DMS153 treated with DMSO at 0.1 percent for 48 hours (cell line): ENCODE data around the gene NPHP4.
"Not testable (repeated sequence)": the region's sequence is repeated elsewhere in the genome, so short reads cannot be mapped to it uniquely, and the experiment has no call there.

Experiments used
- DNase-seq: peaks from one replicate; lab custom pipeline; 2025; ENCODE audit not compliant: unreplicated experiment; lab: John Stamatoyannopoulos, UW

The NPHP4 gene

GRCh38 chr1:5860277-5860676 is 131.9 kb downstream of the NPHP4 start:
- DNase-seq, result no peak

DNA sequence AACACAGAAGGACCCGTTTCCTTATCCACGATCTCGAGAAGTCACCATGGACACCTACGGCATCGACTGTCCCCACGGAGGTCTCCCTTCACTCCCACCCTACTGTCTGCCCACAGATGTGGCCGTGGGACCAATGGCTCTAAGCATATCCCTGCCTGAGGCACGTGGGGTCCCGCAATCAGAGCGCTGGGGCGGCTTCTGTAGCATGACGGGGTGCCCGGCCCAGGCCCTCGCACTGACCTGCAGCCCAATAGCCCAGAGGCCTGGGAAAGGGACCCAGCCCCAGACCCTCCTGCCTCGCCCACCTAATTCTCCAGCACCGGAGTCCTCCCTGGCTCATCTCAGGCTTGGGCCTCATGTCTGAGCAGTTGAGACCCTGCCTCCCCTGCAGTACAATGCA is 132.5 kb downstream of the NPHP4 start:
- DNase-seq, result no peak

- DNase-seq, result no peak
These were observed 133.3 kb downstream of the NPHP4 start for GRCh38 chr1:5858844-5859407.

DNA sequence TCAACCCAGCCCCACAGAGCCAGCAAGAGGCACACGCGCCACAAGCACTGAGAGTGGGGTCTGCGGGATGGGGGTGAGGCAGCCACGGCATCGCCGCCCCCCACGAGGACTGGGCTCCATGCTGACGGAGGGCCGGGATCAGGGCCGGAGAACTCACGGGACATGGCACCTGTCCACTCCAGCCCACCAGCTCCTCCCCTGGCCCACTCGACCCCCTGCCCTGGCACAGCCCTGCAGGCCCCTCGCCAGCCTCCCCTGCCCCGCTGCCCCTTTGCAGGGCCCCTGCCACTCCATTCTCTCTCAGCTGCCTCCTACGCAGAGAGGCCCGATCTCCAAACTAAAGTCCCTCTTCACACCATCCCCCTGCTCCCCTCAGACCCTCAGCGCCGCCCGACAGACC is 134.0 kb downstream of the NPHP4 start:
- no peak for DNase-seq

DNA sequence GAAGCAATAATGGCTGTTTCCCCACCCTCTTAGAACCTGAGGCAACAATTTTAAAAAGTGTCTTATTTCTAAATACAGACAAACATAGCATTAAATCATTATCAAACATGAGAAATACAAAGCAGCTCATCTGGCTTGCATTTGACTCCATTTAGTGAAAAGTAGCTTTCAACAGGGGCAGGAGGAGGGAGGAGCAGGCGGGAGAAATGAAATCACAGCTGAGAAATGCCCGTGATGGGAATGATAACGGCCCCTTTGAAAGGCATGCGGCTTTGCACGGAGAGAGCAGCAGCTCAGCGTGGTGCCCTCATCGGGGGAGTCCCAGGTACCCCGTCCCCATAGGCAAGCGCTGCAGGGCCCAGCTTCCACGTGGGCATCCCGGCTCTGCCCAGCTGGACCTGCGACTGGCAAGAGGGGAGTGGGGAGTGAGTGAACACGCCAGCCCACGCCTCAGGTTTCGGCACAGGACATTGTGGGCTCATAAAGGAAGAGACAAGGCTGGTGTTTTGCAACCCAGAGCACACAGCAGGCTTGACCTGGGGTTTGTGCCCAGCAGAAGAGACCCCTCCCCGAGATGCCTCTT is 134.6 kb downstream of the NPHP4 start:
- no peak for DNase-seq

DNA sequence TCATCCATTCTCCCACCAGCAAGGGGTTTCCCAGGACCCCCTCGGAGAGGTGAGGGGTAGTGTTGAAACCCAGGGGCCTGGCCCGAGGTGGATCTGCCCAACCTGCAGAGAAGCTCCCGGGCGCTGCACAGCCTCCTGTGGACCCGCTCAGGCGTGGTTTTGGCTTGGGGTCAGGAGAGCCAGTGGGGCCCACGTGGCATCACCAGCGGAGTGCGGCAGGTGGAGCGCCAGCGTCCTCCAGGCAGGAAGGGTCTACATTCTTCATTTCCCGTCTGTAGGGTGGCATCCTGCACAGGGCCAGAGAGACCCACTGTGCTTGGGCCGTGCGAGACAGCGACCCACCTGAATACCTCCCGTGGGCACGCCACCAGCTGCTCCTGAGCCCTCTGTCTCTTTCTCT is 135.2 kb downstream of the NPHP4 start:
- DNase-seq, result no peak

- no peak for DNase-seq
These were observed 135.9 kb downstream of the NPHP4 start for GRCh38 chr1:5856246-5856815.

- DNase-seq, result no peak
These were observed 136.9 kb downstream of the NPHP4 start for GRCh38 chr1:5855196-5855897.

GRCh38 chr1:5854754-5855153 is 137.5 kb downstream of the NPHP4 start:
- no peak for DNase-seq

DNA sequence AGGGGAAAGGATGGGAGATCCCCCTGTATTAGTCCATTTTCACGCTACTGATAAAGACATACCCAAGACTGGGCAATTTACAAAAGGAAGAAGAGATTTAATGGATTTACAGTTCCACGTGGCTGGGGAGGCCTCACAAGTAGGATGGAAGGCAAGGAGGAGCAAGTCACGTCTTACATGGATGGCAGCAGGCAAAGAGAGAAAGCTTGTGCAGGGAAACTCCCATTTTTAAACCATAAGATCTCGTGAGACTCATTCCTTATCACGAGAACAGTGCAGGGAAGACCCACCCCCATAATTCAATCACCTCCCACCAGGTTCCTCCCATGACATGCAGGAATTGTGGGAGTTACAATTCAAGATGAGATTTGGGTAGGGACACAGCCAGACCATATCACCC is 138.4 kb downstream of the NPHP4 start:
- DNase-seq, result not testable (repeated sequence)

DNA sequence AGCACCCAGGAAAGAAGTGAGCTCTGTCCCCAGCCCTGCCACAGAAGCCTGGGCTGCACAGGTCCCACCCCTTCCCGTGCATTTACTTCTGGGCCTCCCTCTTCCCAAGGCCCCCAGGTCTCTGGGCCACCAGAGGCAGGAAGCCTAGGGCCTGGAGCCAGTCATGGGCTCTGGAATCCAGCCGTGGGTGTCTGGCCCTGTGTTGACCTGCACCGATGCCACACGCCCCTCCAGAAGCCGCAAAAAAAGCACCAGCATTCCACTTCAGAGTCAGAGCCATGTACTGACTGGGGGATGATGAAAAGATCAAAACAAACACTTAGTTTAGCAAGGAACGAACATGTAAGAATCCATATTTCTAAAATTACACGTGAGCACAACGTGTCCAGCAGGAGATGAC is 141.7 kb downstream of the NPHP4 start:
- DNase-seq, result no peak

DNA sequence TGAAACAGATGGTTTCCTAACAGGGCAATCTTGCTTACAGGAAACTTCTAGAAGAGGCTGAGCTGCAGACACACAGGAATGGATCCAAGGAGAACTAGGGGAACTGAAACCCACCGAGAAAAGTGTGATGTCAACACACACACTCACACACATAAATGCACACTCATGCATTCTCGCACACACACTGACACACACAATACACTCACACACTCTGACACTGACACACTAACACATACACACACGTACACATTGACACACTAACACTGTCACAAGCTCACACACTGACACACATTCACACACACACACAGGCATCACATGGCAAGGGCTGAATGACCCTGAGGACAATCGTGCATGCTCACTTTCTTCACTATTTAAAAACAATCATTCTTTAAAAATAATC is 142.7 kb downstream of the NPHP4 start:
- no peak for DNase-seq

DNA sequence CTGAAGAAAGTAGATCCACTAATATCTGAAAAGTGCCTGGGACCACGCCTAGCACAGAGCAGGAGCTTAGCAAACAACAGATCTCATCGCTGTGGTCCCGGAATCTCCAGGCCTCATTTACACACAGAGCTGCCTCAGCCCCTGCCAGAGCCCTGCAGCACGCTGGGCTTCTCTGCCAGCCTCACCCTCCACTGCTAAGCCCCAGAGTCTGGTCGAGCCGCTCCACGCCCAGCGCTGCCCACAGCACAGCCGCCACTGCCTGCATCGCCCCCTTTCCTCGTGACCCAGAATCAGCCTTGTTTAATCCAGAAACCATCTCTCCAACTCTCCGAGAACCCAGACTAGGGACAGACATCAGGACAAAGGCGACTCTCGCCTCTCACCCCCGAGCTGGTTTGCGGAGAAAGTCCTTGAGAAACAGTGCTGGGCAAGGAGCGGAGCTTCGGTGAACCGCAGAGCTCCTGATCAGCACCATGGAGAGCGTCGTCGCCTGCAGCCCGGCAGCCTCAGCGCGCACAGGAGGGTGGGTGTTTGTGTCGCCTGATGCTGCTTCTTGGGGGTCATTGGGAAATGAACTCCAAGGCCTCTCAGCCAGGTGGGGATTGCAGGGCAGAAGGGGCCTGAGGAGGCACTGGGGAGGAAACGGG is 145.1 kb downstream of the NPHP4 start:
- DNase-seq, result no peak

GRCh38 chr1:5845376-5845775 is 146.8 kb downstream of the NPHP4 start:
- no peak for DNase-seq

DNA sequence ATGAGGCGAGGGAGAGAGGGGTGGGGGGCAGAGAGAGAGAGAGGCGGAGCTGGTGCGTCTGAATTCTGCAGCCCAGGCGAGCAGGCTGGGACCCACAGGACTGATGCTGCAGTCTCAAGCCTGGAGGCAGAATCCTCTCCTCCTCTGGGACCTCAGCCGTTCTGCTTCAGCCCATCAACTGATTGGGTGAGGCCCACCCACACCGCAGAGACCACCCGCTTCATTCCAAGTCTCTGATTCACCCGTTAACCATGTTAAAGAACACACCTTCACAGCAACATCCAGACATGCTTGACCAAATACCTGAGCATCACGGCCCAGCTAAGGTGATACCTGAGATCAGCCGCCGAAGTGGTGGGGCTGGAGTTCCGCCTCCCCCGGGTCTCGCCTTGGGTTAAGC is 147.8 kb downstream of the NPHP4 start:
- no peak for DNase-seq

DNA sequence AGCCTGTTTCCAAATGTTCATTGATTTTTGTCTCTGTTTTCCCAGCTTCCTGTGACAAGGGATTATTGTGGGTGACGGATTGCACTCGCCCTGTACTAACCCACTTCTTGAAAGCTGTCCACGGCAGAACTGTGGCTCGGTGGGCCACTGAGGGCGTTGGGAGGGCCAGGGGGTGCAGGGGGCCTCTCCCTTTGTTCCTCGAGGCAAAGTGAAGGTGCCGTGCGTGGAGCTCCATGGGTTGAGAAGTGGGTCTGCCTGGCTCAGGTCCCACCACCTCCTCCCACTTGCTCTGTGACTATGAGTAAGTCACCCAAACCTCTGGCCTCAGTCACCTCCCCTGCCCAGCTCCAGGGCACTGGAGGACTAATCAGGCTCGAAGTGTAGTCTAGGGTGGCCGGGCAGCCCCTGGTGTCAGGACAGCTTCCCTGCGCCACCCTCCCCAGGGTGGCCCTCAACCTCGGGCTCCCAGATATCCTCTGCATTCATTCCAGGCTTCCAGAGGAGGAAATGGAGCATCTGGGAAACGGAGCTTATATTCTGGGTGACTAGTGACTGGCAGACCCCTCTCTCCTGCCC is 148.6 kb downstream of the NPHP4 start:
- no peak for DNase-seq

GRCh38 chr1:5842679-5843078 is 149.5 kb downstream of the NPHP4 start:
- no peak for DNase-seq

GRCh38 chr1:5840551-5841001 is 151.6 kb downstream of the NPHP4 start:
- no peak for DNase-seq

DNA sequence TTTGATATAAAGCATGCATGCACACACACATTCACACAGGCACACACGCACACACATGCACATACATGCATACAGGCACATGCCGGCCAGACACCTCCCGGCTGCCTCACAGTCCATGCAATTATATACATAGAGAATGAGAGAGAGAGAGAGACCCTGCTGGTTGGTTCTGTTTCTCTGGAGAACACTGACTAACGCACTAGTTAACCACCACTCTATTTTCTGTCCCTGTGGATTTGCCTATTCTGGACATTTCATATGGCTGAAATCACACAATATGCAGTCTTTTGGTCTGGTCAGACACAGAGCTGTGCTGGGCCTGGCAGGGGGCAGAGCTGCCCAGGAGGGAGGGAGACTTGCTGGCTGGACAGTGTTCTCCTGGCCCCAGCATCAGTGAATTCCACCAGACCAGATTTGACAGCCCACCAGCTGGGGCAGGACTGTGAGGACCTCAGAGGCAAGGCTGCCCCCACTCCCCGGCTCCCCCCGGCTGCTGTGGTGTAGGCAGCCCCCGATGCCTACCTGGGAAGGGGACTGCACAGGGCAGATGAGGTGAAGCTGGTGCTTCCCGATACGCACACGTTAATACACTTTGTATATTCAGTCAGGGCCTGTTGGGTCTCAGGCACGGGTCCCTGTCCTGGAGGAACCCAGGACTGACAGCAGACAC is 152.2 kb downstream of the NPHP4 start:
- no peak for DNase-seq

- DNase-seq, result no peak
These were observed 152.9 kb downstream of the NPHP4 start for GRCh38 chr1:5839161-5839880.
